Common myeloid progenitor, CD34-positive (primary cell): ENCODE measurements around the gene TOPORS.
A peak's percentile ranks its signal among the peaks of the same experiment; 100 is the strongest.

Experiments used
- CTCF ChIA-PET: fragments of 350-600 bp; sonication (Branson Sonifier 250); formaldehyde crosslinking; loops from one replicate; lab custom pipeline; 2021; ENCODE audit warnings: antibody characterized with exemption; lab: Charles Lee
- POLR2A ChIA-PET: fragments of 350-600 bp; sonication (Branson Sonifier 250); formaldehyde crosslinking; loops from one replicate; lab custom pipeline; 2021; ENCODE audit warnings: antibody characterized with exemption; lab: Charles Lee
- DNase-seq, 3 donors: peaks; one replicate each; pipeline versions ENCODE4 v3.0.0 to v3.0.0-alpha.2; 2013
- H3K27ac ChIP-seq, 2 experiments: 1 replicate in 1 of 2; 2 replicates in 1 of 2; pipeline ENCODE4 v1.7.0; 2013; ENCODE audit warnings: inconsistent platforms in 2 of 2, low read length in 2 of 2, mild to moderate bottlenecking in 2 of 2, low read depth in 1 of 2, moderate library complexity in 1 of 2; ENCODE audit not compliant: severe bottlenecking in 2 of 2, insufficient read depth in 1 of 2, poor library complexity in 1 of 2
- H3K27me3 ChIP-seq, 5 experiments: replicated peaks in 2 of 5; 1 replicate in 3 of 5; 2 replicates in 2 of 5; pipeline versions ENCODE4 v1.6.1 to v1.7.0; 2013; ENCODE audit warnings: low read length in 4 of 5, mild to moderate bottlenecking in 2 of 5, moderate library complexity in 2 of 5, inconsistent platforms in 1 of 5; ENCODE audit not compliant: insufficient read depth in 5 of 5, control insufficient read depth in 4 of 5
- H3K36me3 ChIP-seq, 4 experiments: 1 replicate in 2 of 4; 2 replicates in 2 of 4; pipeline versions ENCODE4 v1.6.1 to v1.7.0; 2013; ENCODE audit warnings: low read length in 3 of 4, control low read depth in 1 of 4, mild to moderate bottlenecking in 1 of 4; ENCODE audit not compliant: control insufficient read depth in 4 of 4, insufficient read depth in 4 of 4
- H3K4me1 ChIP-seq, 4 experiments: 1 replicate in 3 of 4; 2 replicates in 1 of 4; pipeline versions ENCODE4 v1.6.1 to v1.7.1; 2013; ENCODE audit warnings: low read length in 3 of 4, mild to moderate bottlenecking in 3 of 4, control low read depth in 1 of 4, inconsistent platforms in 1 of 4, moderate library complexity in 1 of 4; ENCODE audit not compliant: control insufficient read depth in 4 of 4, insufficient read depth in 4 of 4; ENCODE audit errors: control extremely low read depth in 1 of 4
- H3K4me3 ChIP-seq, 7 experiments: 1 replicate in 4 of 7; 2 replicates in 3 of 7; pipeline versions ENCODE4 v1.5.1 to v1.7.0; 2013; ENCODE audit warnings: mild to moderate bottlenecking in 7 of 7, low read length in 6 of 7, moderate library complexity in 6 of 7, inconsistent platforms in 2 of 7, low read depth in 2 of 7, control low read depth in 1 of 7; ENCODE audit not compliant: insufficient read depth in 4 of 7, control insufficient read depth in 1 of 7; ENCODE audit errors: extremely low read depth in 1 of 7
- H3K9me3 ChIP-seq, 5 experiments: 1 replicate in 4 of 5; 2 replicates in 1 of 5; pipeline versions ENCODE4 v1.6.1 to v1.7.1; 2013; ENCODE audit warnings: low read length in 4 of 5, mild to moderate bottlenecking in 2 of 5, inconsistent platforms in 1 of 5, low read depth in 1 of 5, moderate library complexity in 1 of 5; ENCODE audit not compliant: control insufficient read depth in 4 of 5, insufficient read depth in 2 of 5; ENCODE audit errors: control extremely low read depth in 1 of 5
- WGBS: methylation state at CpG from one replicate; pipeline ENCODE4 v1.1.5; 2013; ENCODE audit not compliant: insufficient coverage; 5-methylcytosine and 5-hydroxymethylcytosine counted together

Gene TOPORS

GRCh38 chr9:32578976-32579375 is 26.6 kb upstream of the TOPORS start:
- Histone ChIP-seq H3K36me3 (no peaks in the 10 kb centered on the region), H3K4me3 (no peak overlapping the region), H3K4me1 (no peaks in the 10 kb centered on the region), H3K27ac (no peak overlapping the region), H3K27me3 (peaks cover 0 to 9% (median 7%) of the 10 kb centered on the region in 5 experiments), H3K9me3 (no peaks in the 10 kb centered on the region)
- 50% methylated on average over 3 of the region's 5 CpGs for WGBS
- ChIA-PET CTCF (interaction anchor here (0.7 to 12.5 kb wide), 19 partner anchors 10 to 398 kb away, joined by 3 to 257 read pairs (median 6); partner anchors contain the start of gene ACO1), POLR2A (no interaction called here)
- DNase-seq, result no peak

GRCh38 chr9:32577316-32577715 is 24.9 kb upstream of the TOPORS start:
- H3K36me3 ChIP-seq, result no peaks in the 10 kb centered on the region
- H3K4me3 ChIP-seq, result no peak overlapping the region
- no CpG with 5 or more reads among the region's 3 CpGs for WGBS
- CTCF ChIA-PET, result interaction anchor here (0.7 to 12.5 kb wide), 5 partner anchors 11 to 390 kb away, joined by 3 to 257 read pairs (median 7); partner anchors contain the start of gene ACO1
- no peak overlapping the region for H3K27ac ChIP-seq
- H3K9me3 ChIP-seq, result no peaks in the 10 kb centered on the region
- DNase-seq, result no peak
- POLR2A ChIA-PET, result no interaction called here
- H3K4me1 ChIP-seq, result peaks cover 4 to 10% (median 6%) of the 10 kb centered on the region in 4 experiments
- H3K27me3 ChIP-seq, result peaks cover 0 to 9% (median 6%) of the 10 kb centered on the region in 5 experiments

- CTCF ChIA-PET, result interaction anchor here (0.8 to 4.0 kb wide), 8 partner anchors 24 to 395 kb away, joined by 3 to 61 read pairs (median 6); partner anchors contain the start of genes RIGI, SMIM27 and TOPORS
- 67% methylated on average over 1 of the region's 1 CpG for WGBS
- Histone ChIP-seq H3K9me3 (no peaks in the 10 kb centered on the region), H3K4me1 (peaks cover 13 to 33% (median 17%) of the 10 kb centered on the region in 4 experiments), H3K4me3 (no peak overlapping the region), H3K27me3 (peaks cover 0 to 6% (median 3%) of the 10 kb centered on the region in 5 experiments), H3K36me3 (peaks cover 0 to 3% (median 0%) of the 10 kb centered on the region in 4 experiments), H3K27ac (no peak overlapping the region)
- peak in 2 of 3 donors; percentile 41 to 57 for DNase-seq
- POLR2A ChIA-PET, result interaction anchor here (0.9 kb wide), 1 partner anchor 190 kb away, joined by 3 read pairs; the partner anchor contains the start of gene ACO1
These were observed 22.5 kb upstream of the TOPORS start for GRCh38 chr9:32574858-32575257.

GRCh38 chr9:32573821-32574220 is 21.4 kb upstream of the TOPORS start:
- CTCF ChIA-PET, result interaction anchor here (1.0 to 4.0 kb wide), 15 partner anchors 10 to 399 kb away, joined by 3 to 61 read pairs (median 6); partner anchors contain the start of genes RIGI, SMIM27 and TOPORS
- Histone ChIP-seq H3K27ac (peak overlapping the region in 1 of 2 experiments; percentile 81), H3K9me3 (no peaks in the 10 kb centered on the region), H3K36me3 (peaks cover 0 to 3% (median 1%) of the 10 kb centered on the region in 4 experiments), H3K27me3 (peaks cover 0 to 6% (median 0%) of the 10 kb centered on the region in 5 experiments), H3K4me3 (peak overlapping the region in 1 of 7 experiments; percentile 100), H3K4me1 (peaks cover 13 to 34% (median 17%) of the 10 kb centered on the region in 4 experiments)
- no peak for DNase-seq
- POLR2A ChIA-PET, result interaction anchor here (0.9 to 2.3 kb wide), 2 partner anchors 22 to 189 kb away, joined by 3 to 12 read pairs; partner anchors contain the start of genes ACO1, SMIM27 and TOPORS
- 86% methylated on average over 3 of the region's 7 CpGs for WGBS

GRCh38 chr9:32572900-32573523 is 20.6 kb upstream of the TOPORS start, which contains the start of gene NDUFB6:
TSS of gene NDUFB6 (minus strand) at chr9:32573159. CDS start at chr9:32573060, 99 bp downstream.
- Histone ChIP-seq H3K4me3 (peak within 1 kb of the TSS; percentile 88 to 100 (median 100)), H3K27me3 (peaks cover 0 to 1% (median 0%) of the 10 kb centered on the region in 5 experiments)

GRCh38 chr9:32571969-32572899 is 19.8 kb upstream of the TOPORS start:
- 1% methylated on average over 10 of the region's 17 CpGs for WGBS
- ChIA-PET POLR2A (interaction anchor here (0.6 to 2.3 kb wide), 4 partner anchors 18 to 42 kb away, joined by 3 to 12 read pairs (median 4); partner anchors contain the start of genes SMIM27 and TOPORS), CTCF (interaction anchor here (0.6 to 4.0 kb wide), 23 partner anchors 8 to 408 kb away, joined by 3 to 61 read pairs (median 4); partner anchors contain the start of genes ACO1, RIGI, SMIM27 and TOPORS)
- H3K27ac ChIP-seq, result peak overlapping the region; percentile 81 to 89
- peak overlapping the region; percentile 88 to 100 (median 100) for H3K4me3 ChIP-seq
- peaks cover 13 to 34% (median 17%) of the 10 kb centered on the region in 4 experiments for H3K4me1 ChIP-seq
- H3K9me3 ChIP-seq, result no peaks in the 10 kb centered on the region
- peak; percentile 90 to 96 (median 95) for DNase-seq
- H3K36me3 ChIP-seq, result peaks cover 3 to 6% (median 4%) of the 10 kb centered on the region in 4 experiments
- H3K27me3 ChIP-seq, result no peaks in the 10 kb centered on the region

More at GRCh38 chr9:32572900-32573523, 20.6 kb upstream of the TOPORS start, which contains the start of gene NDUFB6:
- Histone ChIP-seq H3K36me3 (peaks cover under 1 to 3% (median 3%) of the 10 kb centered on the region in 4 experiments), H3K9me3 (no peaks in the 10 kb centered on the region), H3K27ac (peak within 1 kb of the TSS; percentile 81 to 89), H3K4me1 (peaks cover 13 to 34% (median 17%) of the 10 kb centered on the region in 4 experiments)
- POLR2A ChIA-PET, result interaction anchor here (0.6 to 2.3 kb wide), 2 partner anchors 21 to 43 kb away, joined by 3 to 12 read pairs; partner anchors contain the start of genes SMIM27 and TOPORS
- peak; percentile 98 for DNase-seq
- WGBS, result 0% methylated on average over 30 of the region's 36 CpGs
- CTCF ChIA-PET, result interaction anchor here (1.1 to 4.0 kb wide), 15 partner anchors 8 to 408 kb away, joined by 3 to 61 read pairs (median 11); partner anchors contain the start of genes RIGI, SMIM27 and TOPORS
